ENCODE data around the gene KRTAP22-1.

The KRTAP22-1 gene

GRCh38 chr21:30600787-30601186, at the start of gene KRTAP22-1:
TSS of gene KRTAP22-1 (plus strand) at chr21:30601087.
- DNase-seq (ENCODE audit: low read depth in 2 of 2): no peak

GRCh38 chr21:30552782-30553181, 48.1 kb upstream of the KRTAP22-1 start:
- no peak for DNase-seq (ENCODE audit: low read depth in 2 of 2)

- DNase-seq (ENCODE audit: low read depth in 2 of 2): no peak
Observed at GRCh38 chr21:30555095-30555494, 45.8 kb upstream of the KRTAP22-1 start.

- no peak for DNase-seq (ENCODE audit: low read depth in 2 of 2)
Observed at GRCh38 chr21:30561264-30561895, 39.5 kb upstream of the KRTAP22-1 start, which contains the start of gene KRTAP19-7. TSS of gene KRTAP19-7 (minus strand) at chr21:30561314. CDS start at chr21:30561289, 25 bp downstream.

GRCh38 chr21:30561957-30562356, 38.9 kb upstream of the KRTAP22-1 start:
- DNase-seq (ENCODE audit: low read depth in 2 of 2): no peak

- DNase-seq (ENCODE audit: low read depth in 2 of 2): no peak
Observed at GRCh38 chr21:30563072-30563471, 37.8 kb upstream of the KRTAP22-1 start.

- DNase-seq (ENCODE audit: low read depth in 2 of 2): no peak
Observed at GRCh38 chr21:30563630-30564029, 37.3 kb upstream of the KRTAP22-1 start.

- no peak for DNase-seq (ENCODE audit: low read depth in 2 of 2)
Observed at GRCh38 chr21:30567617-30568016, 33.3 kb upstream of the KRTAP22-1 start.

- DNase-seq (ENCODE audit: low read depth in 2 of 2): no peak
Observed at GRCh38 chr21:30577766-30578165, 23.1 kb upstream of the KRTAP22-1 start.

- no peak for DNase-seq (ENCODE audit: low read depth in 2 of 2)
Observed at GRCh38 chr21:30579346-30579745, 21.5 kb upstream of the KRTAP22-1 start.

- DNase-seq (ENCODE audit: low read depth in 2 of 2): no peak
Observed at GRCh38 chr21:30580132-30580531, 20.8 kb upstream of the KRTAP22-1 start.

GRCh38 chr21:30582870-30583269, 18.0 kb upstream of the KRTAP22-1 start:
- DNase-seq (ENCODE audit: low read depth in 2 of 2): no peak

GRCh38 chr21:30590297-30590696, 10.6 kb upstream of the KRTAP22-1 start, which contains the start of gene KRTAP22-2:
TSS of gene KRTAP22-2 (minus strand) at chr21:30590397.
- no peak for DNase-seq (ENCODE audit: low read depth in 2 of 2)

GRCh38 chr21:30592140-30592539, 8.7 kb upstream of the KRTAP22-1 start, which contains the start of gene KRTAP6-3:
TSS of gene KRTAP6-3 (plus strand) at chr21:30592440. CDS start at chr21:30592446, 6 bp downstream.
- DNase-seq (ENCODE audit: low read depth in 2 of 2): no peak

GRCh38 chr21:30598802-30599201, 2.1 kb upstream of the KRTAP22-1 start, which contains the start of gene KRTAP6-2:
TSS of gene KRTAP6-2 (minus strand) at chr21:30598902. CDS start at chr21:30598874, 28 bp downstream.
- DNase-seq (ENCODE audit: low read depth in 2 of 2): no peak

GRCh38 chr21:30605968-30606367, 5.1 kb downstream of the KRTAP22-1 start:
- no peak for DNase-seq (ENCODE audit: low read depth in 2 of 2)

GRCh38 chr21:30612132-30612531, 11.2 kb downstream of the KRTAP22-1 start:
- DNase-seq (ENCODE audit: low read depth in 2 of 2): no peak

- no peak for DNase-seq (ENCODE audit: low read depth in 2 of 2)
Observed at GRCh38 chr21:30613836-30614235, 12.9 kb downstream of the KRTAP22-1 start, which contains the start of gene KRTAP6-1. TSS of gene KRTAP6-1 (minus strand) at chr21:30613930. CDS start at chr21:30613904, 26 bp downstream.

GRCh38 chr21:30615199-30615598, 14.3 kb downstream of the KRTAP22-1 start:
- no peak for DNase-seq (ENCODE audit: low read depth in 2 of 2)

- DNase-seq (ENCODE audit: low read depth in 2 of 2): no peak
Observed at GRCh38 chr21:30616125-30616524, 15.2 kb downstream of the KRTAP22-1 start, which contains the start of gene KRTAP20-1. TSS of gene KRTAP20-1 (plus strand) at chr21:30616425. CDS start at chr21:30616455, 30 bp downstream.

GRCh38 chr21:30620080-30620479, 19.2 kb downstream of the KRTAP22-1 start:
- DNase-seq (ENCODE audit: low read depth in 2 of 2): no peak

- no peak for DNase-seq (ENCODE audit: low read depth in 2 of 2)
Observed at GRCh38 chr21:30620522-30620921, 19.6 kb downstream of the KRTAP22-1 start, which contains the start of gene KRTAP20-4. TSS of gene KRTAP20-4 (plus strand) at chr21:30620627.

GRCh38 chr21:30623362-30623761, 22.5 kb downstream of the KRTAP22-1 start:
- DNase-seq (ENCODE audit: low read depth in 2 of 2): no peak
